ENCODE data around the gene DLG4.

Gene DLG4

GRCh38 chr17:7237266-7237760, 17.7 kb upstream of the DLG4 start:
- peak overlapping the region; percentile 77 for H3K27ac ChIP-seq
- H3K4me1 ChIP-seq, result peaks cover 22% of the 10 kb centered on the region
- H2AFZ ChIP-seq, result no peak overlapping the region
- no peaks in the 10 kb centered on the region for H3K27me3 ChIP-seq (ENCODE audit: control insufficient read depth, insufficient read depth, low read length)
- H3K9ac ChIP-seq, result no peak overlapping the region
- peak overlapping the region; percentile 67 for H3K4me2 ChIP-seq (ENCODE audit: low read length)
- no peaks in the 10 kb centered on the region for H3K36me3 ChIP-seq (ENCODE audit: control insufficient read depth, insufficient read depth, low read length)
- H3K9me3 ChIP-seq (ENCODE audit: control insufficient read depth, low read length), result no peaks in the 10 kb centered on the region
- peaks cover 19% of the 10 kb centered on the region for H3K79me2 ChIP-seq
- H3K4me3 ChIP-seq (ENCODE audit: low read depth, low read length), result peak overlapping the region; percentile 68
- no peak for TF ChIP-seq CTCF (IDR thresholded peaks at IDR 0.05)

- H2AFZ ChIP-seq, result no peak overlapping the region
- peaks cover 24% of the 10 kb centered on the region for H3K79me2 ChIP-seq
- H3K27ac ChIP-seq, result peak overlapping the region; percentile 77
- no peak for TF ChIP-seq CTCF (IDR thresholded peaks at IDR 0.05)
- peaks cover 26% of the 10 kb centered on the region for H3K4me1 ChIP-seq
- no peaks in the 10 kb centered on the region for H3K36me3 ChIP-seq (ENCODE audit: control insufficient read depth, insufficient read depth, low read length)
- no peak overlapping the region for H3K4me3 ChIP-seq (ENCODE audit: low read depth, low read length)
- no peaks in the 10 kb centered on the region for H3K9me3 ChIP-seq (ENCODE audit: control insufficient read depth, low read length)
- no peak overlapping the region for H3K4me2 ChIP-seq (ENCODE audit: low read length)
- no peak overlapping the region for H3K9ac ChIP-seq
- H3K27me3 ChIP-seq (ENCODE audit: control insufficient read depth, insufficient read depth, low read length), result no peaks in the 10 kb centered on the region
Measured at GRCh38 chr17:7236808-7237207, 17.2 kb upstream of the DLG4 start.

- Histone ChIP-seq H3K79me2 (peaks cover 26% of the 10 kb centered on the region), H2AFZ (no peak overlapping the region), H3K4me3 (ENCODE audit: low read depth, low read length) (no peak overlapping the region), H3K36me3 (ENCODE audit: control insufficient read depth, insufficient read depth, low read length) (no peaks in the 10 kb centered on the region), H3K9me3 (ENCODE audit: control insufficient read depth, low read length) (no peaks in the 10 kb centered on the region), H3K27ac (no peak overlapping the region), H3K9ac (no peak overlapping the region), H3K27me3 (ENCODE audit: control insufficient read depth, insufficient read depth, low read length) (no peaks in the 10 kb centered on the region), H3K4me2 (ENCODE audit: low read length) (no peak overlapping the region), H3K4me1 (peaks cover 21% of the 10 kb centered on the region)
- TF ChIP-seq CTCF (IDR thresholded peaks at IDR 0.05), result no peak
Measured at GRCh38 chr17:7235693-7236665, 16.3 kb upstream of the DLG4 start.

- Histone ChIP-seq H3K4me2 (ENCODE audit: low read length) (peak within 1 kb of the TSS; percentile 72), H3K36me3 (ENCODE audit: control insufficient read depth, insufficient read depth, low read length) (no peaks in the 10 kb centered on the region), H3K4me3 (ENCODE audit: low read depth, low read length) (peak within 1 kb of the TSS; percentile 83), H3K79me2 (peaks cover 39% of the 10 kb centered on the region), H3K27ac (peak within 1 kb of the TSS; percentile 82), H2AFZ (peak within 1 kb of the TSS; percentile 84), H3K27me3 (ENCODE audit: control insufficient read depth, insufficient read depth, low read length) (no peaks in the 10 kb centered on the region), H3K4me1 (peaks cover 14% of the 10 kb centered on the region), H3K9me3 (ENCODE audit: control insufficient read depth, low read length) (no peaks in the 10 kb centered on the region), H3K9ac (peak within 1 kb of the TSS; percentile 38)
- TF ChIP-seq CTCF (IDR thresholded peaks at IDR 0.05), result no peak
Measured at GRCh38 chr17:7234083-7234951, 14.7 kb upstream of the DLG4 start, which contains the start of gene DVL2. DVL2 (minus strand) TSS chr17:7234517; CDS start chr17:7234262, 255 bp downstream.
